NCI-H2081 treated with DMSO at 0.1 percent for 48 hours (cell line): ENCODE results near the gene URB1.
"Not testable (repeated sequence)": the region's sequence is repeated elsewhere in the genome, so short reads cannot be mapped to it uniquely, and the experiment has no call there.

Experiments used
- DNase-seq: peaks from one replicate; lab custom pipeline; 2025; lab: John Stamatoyannopoulos, UW

URB1 gene, protein sequence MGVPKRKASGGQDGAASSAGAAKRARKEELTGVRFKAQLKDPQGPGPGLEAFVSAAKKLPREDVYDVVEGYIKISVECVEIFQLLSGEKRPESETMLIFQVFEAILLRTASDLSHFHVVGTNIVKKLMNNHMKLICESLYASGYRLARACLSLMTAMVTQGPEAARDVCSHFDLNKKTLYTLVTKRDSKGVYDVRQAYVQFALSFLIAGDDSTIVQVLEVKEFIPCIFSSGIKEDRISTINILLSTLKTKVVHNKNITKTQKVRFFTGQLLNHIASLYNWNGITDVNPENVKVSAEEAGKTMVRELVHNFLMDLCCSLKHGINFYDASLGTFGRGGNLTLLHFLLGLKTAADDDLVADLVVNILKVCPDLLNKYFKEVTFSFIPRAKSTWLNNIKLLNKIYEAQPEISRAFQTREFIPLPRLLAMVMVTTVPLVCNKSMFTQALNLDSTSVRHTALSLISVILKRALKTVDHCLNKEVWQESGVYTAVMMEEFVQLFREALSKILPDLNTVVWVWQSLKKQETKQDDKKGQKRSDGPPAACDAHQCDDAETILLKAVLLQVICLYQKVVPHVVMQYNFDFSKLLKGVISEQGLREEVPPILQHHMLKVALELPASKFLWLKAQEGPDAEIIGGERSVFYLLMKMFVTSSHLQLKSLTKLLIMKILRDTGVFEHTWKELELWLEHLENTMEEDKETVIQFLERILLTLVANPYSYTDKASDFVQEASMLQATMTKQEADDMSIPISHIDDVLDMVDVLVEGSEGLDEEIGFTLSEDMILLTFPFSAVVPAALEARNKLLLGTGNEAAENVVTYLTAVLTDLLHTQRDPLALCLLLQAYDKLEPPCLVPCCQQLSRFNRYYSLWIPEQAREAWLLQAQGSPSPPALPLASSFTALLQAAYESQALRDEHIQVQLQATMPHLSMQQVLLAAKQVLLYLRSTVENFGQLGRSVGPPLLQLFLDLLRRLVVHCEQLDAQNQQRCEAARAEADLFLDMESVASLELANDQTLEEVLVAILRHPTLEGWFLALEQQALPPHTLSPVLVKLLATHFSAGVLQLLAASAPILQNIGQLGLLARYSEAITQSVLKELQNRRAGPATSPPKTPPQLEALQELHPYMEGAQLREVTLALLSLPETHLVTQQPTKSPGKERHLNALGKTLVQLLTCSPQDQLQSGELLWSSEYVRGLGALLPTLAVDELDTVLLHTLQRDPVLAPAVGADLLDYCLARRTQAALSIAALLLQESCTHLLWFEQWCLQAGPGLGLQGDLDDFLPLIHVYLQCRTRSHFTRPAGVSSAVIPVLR (N-terminal part only)

GRCh38 chr21:32392880-32393676 lies at the start of gene URB1:
Gene URB1 (minus strand): TSS chr21:32393012. CDS start chr21:32392910, 102 bp downstream.
- DNase-seq, result peak; percentile 31

- no peak for DNase-seq
These were observed 44.9 kb upstream of the URB1 start for GRCh38 chr21:32437729-32438128.

GRCh38 chr21:32432982-32433660 lies 40.3 kb upstream of the URB1 start:
- not testable (repeated sequence) for DNase-seq

DNA sequence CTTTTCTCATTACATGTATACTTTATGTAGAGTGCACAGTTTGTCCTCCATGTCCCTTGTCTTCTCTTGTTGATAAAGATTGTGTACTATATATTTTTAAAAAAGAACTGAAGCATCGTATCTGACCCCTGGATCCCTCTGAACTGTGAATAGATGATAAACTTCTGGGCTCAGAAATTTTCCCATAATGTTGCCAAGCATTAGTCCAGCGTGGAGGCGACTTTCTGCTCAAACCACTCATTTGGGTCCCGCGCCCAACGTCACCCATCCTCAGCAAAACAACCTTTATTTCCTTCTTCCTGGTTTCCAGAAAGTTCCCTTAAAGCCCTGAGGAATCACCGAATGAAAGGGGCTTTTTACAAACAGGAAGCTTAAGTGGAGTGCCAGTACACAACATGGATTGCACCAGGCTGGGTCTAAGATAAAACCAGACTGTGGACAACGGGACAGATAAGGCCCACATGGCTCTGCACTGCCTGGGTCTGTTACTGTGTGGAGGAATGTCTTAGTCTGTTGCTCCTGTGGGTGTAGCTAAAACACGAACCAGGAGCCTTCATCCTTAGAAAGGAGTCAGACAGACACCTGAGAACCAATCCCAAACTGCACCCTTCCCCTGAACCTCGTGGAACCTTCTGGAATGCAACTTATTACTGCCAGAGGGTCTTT lies 35.3 kb upstream of the URB1 start:
- no peak for DNase-seq

- no peak for DNase-seq
These were observed 33.8 kb upstream of the URB1 start for GRCh38 chr21:32426592-32427051.

DNA sequence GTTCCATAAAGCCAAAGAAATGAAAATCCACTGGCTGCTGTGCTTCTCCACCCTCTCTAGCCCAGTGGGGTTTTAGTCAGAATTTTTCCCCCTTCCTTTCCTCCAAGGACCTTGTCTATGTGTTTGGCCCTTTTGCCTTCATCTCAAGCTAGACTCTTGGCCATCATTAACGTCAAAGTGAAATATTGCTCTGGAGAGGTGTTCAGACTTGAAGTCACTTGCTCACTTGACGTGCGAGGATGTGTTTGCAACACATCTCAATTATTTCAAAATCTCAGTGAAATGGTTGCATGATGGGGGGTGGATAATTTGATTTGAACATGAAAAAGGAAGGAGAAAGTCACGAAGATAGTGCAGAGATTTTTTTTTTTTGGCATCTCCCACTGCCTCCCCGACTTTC lies 33.3 kb upstream of the URB1 start:
- DNase-seq, result no peak

GRCh38 chr21:32425628-32426027 lies 32.8 kb upstream of the URB1 start:
- no peak for DNase-seq

DNA sequence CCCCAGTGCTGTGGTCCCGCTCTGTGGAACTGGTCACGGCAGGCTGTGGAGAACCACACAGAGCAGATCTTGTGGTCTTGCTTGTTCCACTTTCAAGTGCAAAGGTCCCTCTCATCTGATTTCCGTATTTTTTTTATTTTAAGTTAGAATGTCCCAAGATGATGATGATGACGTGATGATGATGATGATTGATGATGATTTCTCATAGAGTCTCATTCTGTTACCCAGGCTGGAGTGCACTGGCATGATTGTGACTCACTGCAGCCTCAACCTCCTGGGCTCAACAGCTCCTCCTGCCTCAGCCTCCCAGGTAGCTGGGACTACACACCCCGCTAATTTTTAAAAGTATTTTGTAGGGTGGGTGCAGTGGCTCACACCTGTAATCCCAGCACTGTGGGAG lies 31.9 kb upstream of the URB1 start:
- DNase-seq, result no peak

- no peak for DNase-seq
These were observed 31.4 kb upstream of the URB1 start for GRCh38 chr21:32424191-32424535.

GRCh38 chr21:32423320-32424190 lies 30.7 kb upstream of the URB1 start:
- no peak for DNase-seq

DNA sequence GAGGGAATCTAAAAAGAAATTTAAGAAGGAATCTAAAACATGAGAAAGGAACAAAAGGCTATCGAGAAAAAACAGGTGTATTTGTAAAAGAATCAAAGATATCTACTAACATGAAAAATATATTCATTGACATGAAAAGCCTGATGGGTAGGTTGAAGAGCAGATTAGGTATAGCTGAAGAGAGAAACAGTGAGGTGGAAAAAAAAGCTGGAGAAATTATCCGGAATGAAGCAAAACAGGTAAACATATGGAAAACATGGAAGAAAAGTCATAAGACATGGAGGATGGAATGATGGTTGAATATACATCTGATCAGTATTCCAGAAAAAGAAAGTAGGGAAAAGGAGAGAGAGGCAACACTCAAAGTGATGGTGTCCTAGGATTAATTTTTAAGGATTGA lies 29.3 kb upstream of the URB1 start:
- no peak for DNase-seq

DNA sequence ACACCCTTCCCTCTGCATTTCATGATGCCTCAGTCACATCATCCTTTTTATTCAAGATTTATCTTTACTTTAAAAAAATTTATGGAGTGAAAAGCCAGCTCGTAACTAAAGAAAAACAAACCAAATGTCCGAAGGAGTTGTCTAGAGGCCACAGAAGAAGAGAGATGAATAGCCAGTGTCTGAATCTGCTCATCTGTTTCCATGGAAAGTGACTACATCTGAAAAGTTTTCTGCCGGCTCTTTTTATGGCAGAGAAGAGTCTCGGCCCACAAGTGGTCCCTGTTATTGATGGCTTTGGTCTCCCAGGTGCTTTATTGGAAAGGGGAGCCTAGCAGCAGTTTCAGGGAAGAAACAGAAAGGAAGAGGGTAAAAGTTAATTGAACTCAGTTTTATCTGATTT lies 25.3 kb upstream of the URB1 start:
- DNase-seq, result no peak

DNA sequence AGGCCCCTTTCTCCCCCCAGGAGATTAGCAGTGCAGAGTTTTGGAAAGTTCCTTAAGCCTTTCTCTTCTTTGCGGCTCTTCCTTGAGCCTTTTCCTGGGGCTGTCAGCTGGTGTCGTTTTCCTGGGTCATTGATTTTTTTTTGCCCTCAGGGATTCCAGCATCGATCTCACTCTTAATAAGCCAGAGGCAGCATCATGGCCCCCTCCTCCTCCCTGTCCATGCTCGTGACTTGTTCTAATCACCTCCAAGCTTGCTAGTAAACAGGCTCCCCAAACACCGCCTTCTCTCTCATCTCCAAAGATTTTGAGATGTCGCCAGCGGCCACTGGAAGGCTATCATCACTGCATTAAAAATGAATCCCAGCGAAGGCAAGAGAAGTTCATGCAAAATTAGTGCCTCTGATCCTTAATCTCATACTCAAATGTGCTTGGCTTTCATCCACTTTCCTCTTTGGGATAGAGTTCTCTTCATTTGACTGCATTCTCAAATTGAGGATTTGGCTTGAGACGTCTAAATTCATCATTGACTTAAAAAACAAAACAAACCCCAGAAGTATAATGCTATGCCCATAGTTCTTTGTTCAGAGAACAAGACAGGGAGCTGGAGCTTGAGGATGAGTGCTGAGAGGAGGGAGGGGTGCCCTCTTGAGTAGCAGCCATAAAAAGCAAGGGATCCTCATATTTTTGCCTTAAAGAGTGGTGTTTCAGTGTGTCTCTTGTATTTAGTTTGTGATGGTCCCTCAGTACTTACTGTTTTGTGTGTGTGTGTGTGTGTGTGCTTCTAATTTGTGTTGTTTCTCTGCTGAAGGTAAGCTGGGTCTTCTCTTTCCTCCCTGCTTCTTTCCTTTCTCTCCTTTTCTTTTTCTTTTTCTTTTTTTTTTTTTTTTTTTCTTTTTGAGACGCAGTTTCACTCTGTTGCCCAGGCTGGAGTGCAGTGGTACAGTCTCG lies 22.9 kb upstream of the URB1 start:
- DNase-seq, result no peak

DNA sequence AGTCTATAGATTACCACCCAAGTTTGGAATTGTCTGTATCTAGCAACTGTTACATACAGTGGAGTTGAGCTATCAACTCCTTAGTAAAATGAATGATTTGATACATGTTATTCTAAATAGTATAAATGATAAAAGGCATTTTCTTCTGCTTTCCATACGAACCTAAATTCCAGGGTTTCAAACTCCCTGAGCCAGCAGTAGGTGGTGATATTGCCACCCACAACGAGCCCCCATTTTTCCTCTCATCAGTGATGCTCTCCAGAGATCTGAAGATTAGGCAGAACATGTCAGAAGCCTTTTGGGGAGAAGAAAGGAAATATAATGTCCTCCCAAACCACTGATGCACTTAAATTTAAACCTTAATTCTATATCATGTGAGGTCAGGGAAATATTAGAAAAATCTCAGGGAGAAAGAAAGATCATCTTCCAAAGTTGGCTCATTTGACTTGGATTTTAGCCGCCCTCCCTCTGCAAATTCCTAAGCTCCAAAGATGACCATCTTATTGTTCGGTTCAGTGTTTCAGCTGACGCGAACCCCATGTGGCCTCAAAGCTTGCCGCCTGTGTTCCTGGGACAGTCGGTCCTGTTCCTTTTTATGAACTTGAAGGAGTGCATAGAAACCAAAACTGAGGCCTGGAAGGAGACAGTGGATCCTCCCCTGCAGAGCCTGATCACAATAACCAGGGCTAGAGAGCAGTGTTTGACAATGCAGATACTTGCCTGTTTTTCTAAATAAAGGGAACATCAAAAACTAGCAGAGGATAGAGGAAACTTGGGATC lies 22.0 kb upstream of the URB1 start:
- DNase-seq, result no peak

GRCh38 chr21:32413697-32414578 lies 21.1 kb upstream of the URB1 start:
- no peak for DNase-seq

DNA sequence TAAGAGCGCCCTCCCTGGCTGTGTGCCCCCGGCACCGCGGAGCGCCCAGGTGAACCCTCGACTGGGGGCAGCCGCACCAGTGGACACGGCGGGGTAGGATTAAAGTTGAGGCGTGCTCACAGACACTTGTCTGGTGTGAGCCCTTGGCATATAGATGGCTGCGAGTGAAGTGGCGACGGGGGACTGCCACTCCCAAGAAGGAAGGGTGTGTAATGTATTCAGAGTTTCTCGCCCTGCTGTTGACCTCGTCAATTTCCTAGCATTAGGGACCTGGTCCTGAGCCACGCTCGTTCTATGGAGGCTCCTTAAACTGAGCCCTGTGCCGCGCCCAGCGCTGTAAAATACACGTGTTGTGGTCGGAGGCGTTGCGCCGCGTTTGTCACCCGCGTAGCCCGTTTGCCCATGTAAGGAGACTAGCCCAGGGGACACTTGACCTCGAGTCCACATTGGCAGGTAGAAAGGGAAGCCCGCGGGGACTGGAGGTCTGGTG lies 20.2 kb upstream of the URB1 start:
- no peak for DNase-seq
